Pulmonary artery endothelial cell (primary cell): ENCODE measurements around the gene GINS2. TPM values are rescaled to one million over a fixed set of nuclear protein-coding genes. Genes with fewer than 3 reads are reported as not detected.
A peak's percentile ranks its signal among the peaks of the same experiment; 100 is the strongest.

Source experiments
- DNase-seq: peaks from one replicate; pipeline ENCODE4 v3.0.0-alpha.2; 2011; ENCODE audit warnings: low read depth, low spot score
- total RNA-seq: library from RNA; depleted of rRNA; stranded (reverse); fragments of >200 nt; gene quantifications from 2 replicates; pipeline ENCODE4 v1.2.3, GENCODE V29; 2014

GINS2 gene
- total RNA-seq, 1 donor from 2014 or later, result 8.8 TPM

GRCh38 chr16:85667841-85668413 lies 20.8 kb downstream of the GINS2 start:
- no peak for DNase-seq

- DNase-seq, result no peak
These were observed 21.5 kb downstream of the GINS2 start for GRCh38 chr16:85667261-85667660.

GRCh38 chr16:85665929-85666328 lies 22.8 kb downstream of the GINS2 start:
- DNase-seq, result no peak

DNA sequence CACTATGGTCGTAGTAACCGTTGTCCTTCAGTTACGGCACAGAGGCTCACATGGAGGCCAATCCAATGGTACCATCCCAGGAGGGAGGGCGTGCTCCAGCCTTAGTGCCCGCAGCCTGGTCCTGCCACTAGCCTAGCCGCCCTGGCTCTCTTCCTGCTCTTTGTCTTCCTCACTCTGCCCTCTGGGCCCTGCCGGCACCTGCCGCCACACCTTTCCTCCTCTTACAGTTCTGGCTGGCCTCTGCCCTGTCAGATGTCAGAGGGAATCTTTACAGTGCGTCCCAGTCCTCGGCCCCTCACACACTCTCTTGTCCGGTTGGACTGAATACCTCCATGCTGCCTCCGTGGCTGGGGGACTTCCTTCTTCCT lies 23.4 kb downstream of the GINS2 start:
- DNase-seq, result no peak

GRCh38 chr16:85664580-85665372 lies 24.0 kb downstream of the GINS2 start:
- no peak for DNase-seq

- DNase-seq, result no peak
These were observed 24.8 kb downstream of the GINS2 start for GRCh38 chr16:85663891-85664321.

DNA sequence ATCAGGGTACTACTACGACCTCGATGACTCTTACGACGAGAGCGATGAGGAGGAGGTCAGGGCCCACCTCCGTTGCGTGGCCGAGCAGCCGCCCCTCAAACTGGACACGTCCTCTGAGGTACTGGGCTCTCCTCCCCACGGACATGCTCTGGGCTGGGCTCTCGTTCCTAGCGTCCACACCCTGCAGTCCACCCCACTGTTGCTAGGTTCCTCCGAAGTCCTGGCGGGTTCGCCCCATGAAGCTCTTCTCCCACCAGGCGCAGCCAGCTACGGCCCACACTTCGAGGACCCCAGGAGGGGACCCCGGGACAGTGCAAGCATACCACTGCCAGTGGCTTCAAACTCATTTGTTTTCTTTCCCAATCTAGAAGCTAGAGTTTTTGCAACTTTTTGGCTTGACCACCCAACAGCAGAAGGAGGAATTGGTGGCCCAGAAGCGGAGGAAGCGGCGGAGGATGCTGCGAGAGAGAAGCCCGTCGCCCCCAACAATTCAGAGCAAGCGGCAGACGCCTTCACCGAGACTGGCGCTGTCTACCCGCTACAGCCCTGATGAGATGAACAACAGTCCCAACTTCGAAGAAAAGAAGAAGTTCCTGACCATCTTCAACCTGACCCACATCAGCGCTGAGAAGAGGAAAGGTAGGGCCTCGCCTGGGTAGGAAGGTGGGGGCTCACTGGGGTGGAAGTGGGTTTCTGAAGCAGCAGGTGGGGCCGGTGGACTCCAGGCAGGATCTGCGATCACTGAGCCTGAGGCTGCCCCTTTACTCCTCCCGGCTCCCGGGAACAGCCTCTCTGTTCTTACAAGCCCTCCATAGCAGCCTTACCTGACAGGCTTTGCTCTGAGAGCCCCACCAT lies 25.6 kb downstream of the GINS2 start:
- no peak for DNase-seq

- no peak for DNase-seq
These were observed 26.3 kb downstream of the GINS2 start for GRCh38 chr16:85662482-85662812.

DNA sequence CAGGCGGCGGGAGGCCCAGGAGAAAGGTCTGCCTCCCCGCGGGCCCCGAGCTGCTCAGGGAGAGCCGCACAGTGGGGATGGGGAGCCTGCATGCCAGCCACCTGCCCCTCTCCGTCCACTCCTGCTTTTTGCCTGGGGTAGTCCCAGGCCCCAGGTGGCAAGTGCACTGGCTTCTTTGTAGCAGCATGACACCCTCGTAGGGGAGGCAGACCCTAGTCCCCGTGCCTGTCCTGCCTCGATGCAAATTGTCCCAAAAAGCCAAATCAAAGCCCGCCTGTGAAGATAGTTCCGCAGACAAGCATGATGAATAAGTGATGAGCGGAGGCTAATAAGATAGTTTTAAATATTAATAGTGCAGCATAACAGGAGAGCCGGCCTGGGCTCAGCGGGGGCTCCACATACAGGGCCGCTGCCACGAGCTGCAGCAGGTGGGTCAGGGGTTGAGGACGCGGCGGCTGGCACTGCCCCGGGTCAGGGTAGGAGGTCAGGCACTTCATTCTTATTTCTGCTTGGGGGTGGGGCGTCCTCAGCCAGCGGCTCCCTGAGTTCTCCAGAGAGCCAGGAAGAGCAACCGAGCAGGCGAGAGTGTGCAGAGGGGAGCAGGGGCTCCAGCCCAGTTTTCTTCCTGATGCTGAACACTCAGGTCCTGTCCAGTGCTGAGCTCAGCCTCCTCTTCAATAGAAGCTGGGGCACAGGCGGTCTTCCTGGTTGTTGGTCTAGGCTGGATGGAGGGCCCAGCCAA lies 26.8 kb downstream of the GINS2 start:
- no peak for DNase-seq

- DNase-seq, result no peak
These were observed 27.7 kb downstream of the GINS2 start for GRCh38 chr16:85660843-85661739.

GRCh38 chr16:85659805-85660511 lies 28.8 kb downstream of the GINS2 start:
- DNase-seq, result peak; percentile 24

- no peak for DNase-seq
These were observed 29.4 kb downstream of the GINS2 start for GRCh38 chr16:85659336-85659735.

DNA sequence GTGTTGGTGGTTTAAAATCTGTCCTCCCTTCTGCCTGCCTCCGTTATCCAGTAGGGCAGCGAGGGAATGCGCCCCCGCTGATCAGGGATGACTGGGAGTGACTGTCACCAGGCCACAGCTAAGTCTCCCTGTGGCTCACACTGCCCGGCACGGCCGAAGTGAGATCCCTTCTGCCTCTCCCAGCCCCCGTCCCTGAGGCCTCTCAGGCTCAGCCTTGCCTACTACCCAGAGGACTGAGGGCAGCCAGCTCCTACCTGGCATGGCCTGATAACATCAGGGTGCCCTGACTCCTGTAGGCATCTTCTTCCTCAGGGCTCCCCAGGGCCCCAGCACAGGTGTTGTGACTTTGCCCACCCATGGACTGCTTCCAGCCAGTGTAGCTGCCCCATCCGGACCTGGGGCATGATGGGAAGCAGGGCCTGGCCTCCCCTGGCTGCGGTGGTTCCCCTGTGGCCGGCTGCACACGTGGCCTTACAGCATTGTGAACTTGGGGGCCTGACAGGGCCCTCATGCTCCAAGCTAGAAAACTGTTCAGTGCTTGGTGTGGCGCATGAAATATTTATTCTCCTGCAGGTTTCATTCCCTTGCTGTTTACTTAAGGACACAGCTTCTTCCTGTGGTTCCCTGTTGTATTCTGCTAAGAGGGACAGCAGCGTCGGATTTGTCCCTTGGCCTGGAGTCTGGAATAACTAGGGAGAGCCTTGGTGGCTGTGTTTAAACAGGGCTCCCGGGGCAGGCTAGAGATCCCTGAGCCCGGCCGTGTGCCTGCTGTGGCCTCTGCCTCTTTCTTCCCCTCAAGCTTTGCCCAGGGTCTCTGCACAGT lies 30.0 kb downstream of the GINS2 start:
- DNase-seq, result no peak

DNA sequence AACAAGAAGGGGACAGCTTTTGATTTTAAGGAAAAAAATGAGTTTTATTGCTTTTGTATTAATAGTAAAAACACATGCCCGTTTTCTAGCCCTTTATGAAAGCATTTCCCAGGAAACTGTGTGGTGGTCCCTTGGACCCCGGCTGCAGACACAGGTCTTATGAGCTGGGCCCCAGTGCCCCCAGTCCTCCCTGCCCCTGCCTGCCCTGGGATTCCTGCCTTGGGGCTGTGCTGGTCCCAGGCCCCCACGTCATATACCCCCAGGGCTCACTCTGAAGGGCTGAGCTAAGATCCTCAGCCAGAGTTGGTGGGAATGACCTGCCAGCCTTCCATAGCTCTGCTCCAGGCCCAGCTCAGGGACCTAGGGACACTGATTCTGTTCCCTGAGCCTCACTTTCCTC lies 30.8 kb downstream of the GINS2 start:
- DNase-seq, result no peak

DNA sequence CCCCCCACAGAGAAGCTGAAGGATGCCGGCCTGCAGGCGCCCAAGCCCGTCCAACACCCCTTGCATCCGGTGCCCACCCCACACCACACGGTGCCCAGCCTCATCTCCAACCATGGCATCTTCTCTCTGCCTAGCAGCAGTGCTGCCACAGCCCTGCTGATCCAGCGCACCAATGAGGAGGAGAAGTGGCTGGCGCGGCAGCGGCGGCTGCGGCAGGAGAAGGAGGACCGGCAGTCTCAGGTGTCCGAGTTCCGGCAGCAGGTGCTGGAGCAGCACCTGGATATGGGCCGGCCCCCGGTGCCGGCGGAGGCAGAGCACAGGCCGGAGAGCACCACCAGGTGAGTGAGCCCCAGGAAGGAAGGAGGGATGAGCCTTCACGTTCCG lies 31.5 kb downstream of the GINS2 start:
- DNase-seq, result no peak

GRCh38 chr16:85656351-85657266 lies 32.1 kb downstream of the GINS2 start:
- no peak for DNase-seq

GRCh38 chr16:85655216-85656129 lies 33.3 kb downstream of the GINS2 start:
- DNase-seq, result no peak
